GM21381 (cell line): ENCODE data around the gene VPS45.

Source experiments
- ATAC-seq: cut with Tn5 transposase; IDR thresholded peaks from one replicate; pipeline ENCODE4 v1.9.1; 2021; ENCODE audit warnings: mild to moderate bottlenecking, moderate library complexity; ENCODE audit not compliant: unreplicated experiment

Gene VPS45

GRCh38 chr1:150186789-150187559 is 119.4 kb downstream of the VPS45 start:
- ATAC-seq: no peak

DNA sequence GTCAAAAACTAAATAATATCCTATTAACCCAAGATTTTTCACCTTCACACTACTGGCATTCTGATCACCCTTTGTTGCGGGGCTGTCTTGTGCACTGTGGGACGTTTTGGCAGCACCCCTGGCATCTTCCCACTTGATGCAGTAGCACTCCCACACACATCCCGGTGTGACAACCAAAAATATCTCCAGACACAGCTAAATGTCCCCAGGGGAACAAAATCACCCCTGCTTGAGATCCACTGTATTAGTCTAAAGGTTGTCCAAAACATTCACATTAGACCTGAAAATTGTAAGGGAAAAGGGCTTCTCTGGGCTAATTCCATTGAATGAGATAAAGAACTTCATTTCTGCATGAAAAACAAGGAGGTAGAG is 120.0 kb downstream of the VPS45 start:
- no peak for ATAC-seq

- no peak for ATAC-seq
These were observed 124.4 kb downstream of the VPS45 start for GRCh38 chr1:150192012-150192411.

DNA sequence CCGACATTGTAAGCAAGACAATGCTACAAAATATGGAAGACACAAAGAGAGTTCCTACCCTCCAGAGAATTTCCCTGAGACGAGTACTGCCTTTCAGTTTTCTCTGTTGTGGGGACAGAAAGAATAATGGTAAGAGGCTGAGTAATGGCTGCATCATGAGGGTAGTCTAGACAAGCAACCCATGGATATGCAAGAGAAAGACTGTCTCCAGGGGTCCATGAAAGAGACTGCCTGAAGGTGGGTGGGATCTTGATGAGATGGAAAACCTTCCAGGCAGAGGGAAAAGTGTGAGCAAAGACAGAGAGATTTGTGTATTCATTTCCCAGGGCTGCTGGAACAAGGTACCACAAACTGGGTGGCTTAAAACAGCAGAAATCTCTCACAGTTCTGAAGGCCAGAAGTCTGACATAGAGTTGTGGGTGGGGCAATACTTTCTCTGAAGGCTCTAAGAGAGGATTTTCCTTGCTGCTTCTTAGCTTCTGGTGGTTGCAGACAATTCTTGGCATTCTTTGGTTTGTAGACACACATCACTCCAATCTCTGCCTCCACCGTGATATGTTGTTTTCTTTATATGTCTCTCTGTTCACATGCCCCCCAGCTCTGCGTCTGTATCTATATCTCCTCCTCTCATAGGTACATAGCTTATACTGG is 126.9 kb downstream of the VPS45 start:
- no peak for ATAC-seq
